ENCODE results near the gene ZSCAN5C.

Gene ZSCAN5C

GRCh38 chr19:56201973-56202372 is at the start of gene ZSCAN5C:
TSS of gene ZSCAN5C (plus strand) at chr19:56202273. CDS start at chr19:56205914, 3,641 bp downstream.
- no peak for TF ChIP-seq CTCF (IDR thresholded peaks at IDR 0.05)
- H3K27me3 Mint-ChIP-seq (ENCODE audit: low read depth, poor library complexity): peaks cover 15% of the 10 kb centered on the region
- no peaks in the 10 kb centered on the region for H3K36me3 Mint-ChIP-seq (ENCODE audit: low read depth)
- no peak within 1 kb of the TSS for H3K4me3 Mint-ChIP-seq
- no peak for DNase-seq
- H3K9me3 Mint-ChIP-seq: peaks cover 51% of the 10 kb centered on the region
- H3K4me1 Mint-ChIP-seq: no peaks in the 10 kb centered on the region
- H3K27ac Mint-ChIP-seq: no peak within 1 kb of the TSS

GRCh38 chr19:56152644-56153043 is 49.4 kb upstream of the ZSCAN5C start:
- DNase-seq: no peak
- Mint-ChIP-seq H3K4me1 (peaks cover 20% of the 10 kb centered on the region), H3K4me3 (no peak overlapping the region), H3K27ac (peak overlapping the region; percentile 92), H3K9me3 (peaks cover 8% of the 10 kb centered on the region), H3K36me3 (ENCODE audit: low read depth) (peaks cover 79% of the 10 kb centered on the region), H3K27me3 (ENCODE audit: low read depth, poor library complexity) (no peaks in the 10 kb centered on the region)
- TF ChIP-seq CTCF (IDR thresholded peaks at IDR 0.05): no peak

- Mint-ChIP-seq H3K36me3 (ENCODE audit: low read depth) (peaks cover 77% of the 10 kb centered on the region), H3K4me3 (peak overlapping the region; percentile 56), H3K27ac (peak overlapping the region; percentile 92), H3K4me1 (peaks cover 20% of the 10 kb centered on the region), H3K27me3 (ENCODE audit: low read depth, poor library complexity) (no peaks in the 10 kb centered on the region), H3K9me3 (peaks cover 8% of the 10 kb centered on the region)
- peak; percentile 58 for DNase-seq
- no peak for TF ChIP-seq CTCF (IDR thresholded peaks at IDR 0.05)
Measured at GRCh38 chr19:56153507-56153906, 48.6 kb upstream of the ZSCAN5C start.

GRCh38 chr19:56155124-56155687 is 46.9 kb upstream of the ZSCAN5C start:
- no peak for TF ChIP-seq CTCF (IDR thresholded peaks at IDR 0.05)
- DNase-seq: peak; percentile 30
- Mint-ChIP-seq H3K4me1 (peaks cover 20% of the 10 kb centered on the region), H3K4me3 (no peak overlapping the region), H3K9me3 (peaks cover 6% of the 10 kb centered on the region), H3K27me3 (ENCODE audit: low read depth, poor library complexity) (no peaks in the 10 kb centered on the region), H3K36me3 (ENCODE audit: low read depth) (peaks cover 72% of the 10 kb centered on the region), H3K27ac (no peak overlapping the region)

GRCh38 chr19:56156768-56157167 is 45.3 kb upstream of the ZSCAN5C start:
- no peak overlapping the region for H3K27ac Mint-ChIP-seq
- peaks cover 67% of the 10 kb centered on the region for H3K36me3 Mint-ChIP-seq (ENCODE audit: low read depth)
- TF ChIP-seq CTCF (IDR thresholded peaks at IDR 0.05): no peak
- no peak overlapping the region for H3K4me3 Mint-ChIP-seq
- no peaks in the 10 kb centered on the region for H3K27me3 Mint-ChIP-seq (ENCODE audit: low read depth, poor library complexity)
- H3K4me1 Mint-ChIP-seq: peaks cover 20% of the 10 kb centered on the region
- peaks cover 3% of the 10 kb centered on the region for H3K9me3 Mint-ChIP-seq
- DNase-seq: no peak

- H3K27ac Mint-ChIP-seq: no peak overlapping the region
- H3K27me3 Mint-ChIP-seq (ENCODE audit: low read depth, poor library complexity): peaks cover 5% of the 10 kb centered on the region
- H3K4me1 Mint-ChIP-seq: peaks cover 10% of the 10 kb centered on the region
- no peak for TF ChIP-seq CTCF (IDR thresholded peaks at IDR 0.05)
- H3K9me3 Mint-ChIP-seq: no peaks in the 10 kb centered on the region
- H3K4me3 Mint-ChIP-seq: no peak overlapping the region
- H3K36me3 Mint-ChIP-seq (ENCODE audit: low read depth): peaks cover 60% of the 10 kb centered on the region
- no peak for DNase-seq
Measured at GRCh38 chr19:56158170-56158757, 43.8 kb upstream of the ZSCAN5C start.
